Measurements from ENCODE around the gene EHBP1.

The EHBP1 gene

DNA sequence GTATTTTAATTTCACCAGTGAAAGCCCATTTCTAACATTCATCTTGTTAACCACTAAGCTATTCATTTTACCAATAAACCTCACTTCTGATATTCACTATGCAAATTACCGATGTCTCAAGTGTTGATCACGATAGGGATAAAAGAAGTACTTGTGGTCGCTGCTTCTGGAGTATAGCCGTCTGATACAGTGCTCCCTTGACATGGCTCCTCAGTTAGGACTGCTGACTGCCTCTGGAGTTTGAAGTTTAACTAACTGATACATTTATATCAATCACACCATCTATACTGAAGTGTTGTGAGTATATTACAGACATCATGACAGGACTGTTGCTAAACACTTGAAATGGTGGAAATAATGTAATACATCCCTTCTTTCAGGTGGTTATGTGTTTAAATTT, 95.6 kb downstream of the EHBP1 start:
- H3K36me3 ChIP-seq (ENCODE audit: control insufficient read depth, insufficient read depth, low read length) = no peaks in the 10 kb centered on the region
- H3K27ac ChIP-seq (ENCODE audit: low read depth, low read length) = no peak overlapping the region

GRCh38 chr2:62801814-62802523, 96.5 kb downstream of the EHBP1 start:
- Histone ChIP-seq H3K4me1 (ENCODE audit: control insufficient read depth, insufficient read depth, low read length) (no peaks in the 10 kb centered on the region), H3K9me3 (ENCODE audit: control insufficient read depth, insufficient read depth, low read depth, low read length) (no peaks in the 10 kb centered on the region), H3K27me3 (ENCODE audit: control insufficient read depth, insufficient read depth, low read length) (no peaks in the 10 kb centered on the region), H3K27ac (ENCODE audit: low read depth, low read length) (no peak overlapping the region), H3K9ac (ENCODE audit: low read length) (no peak overlapping the region), H3K36me3 (ENCODE audit: control insufficient read depth, insufficient read depth, low read length) (no peaks in the 10 kb centered on the region), H3K4me3 (ENCODE audit: low read depth, low read length) (no peak overlapping the region)

More for the DNA sequence above, 95.6 kb downstream of the EHBP1 start:
- Histone ChIP-seq H3K4me3 (ENCODE audit: low read depth, low read length) (no peak overlapping the region), H3K4me1 (ENCODE audit: control insufficient read depth, insufficient read depth, low read length) (no peaks in the 10 kb centered on the region), H3K9me3 (ENCODE audit: control insufficient read depth, insufficient read depth, low read depth, low read length) (no peaks in the 10 kb centered on the region), H3K9ac (ENCODE audit: low read length) (no peak overlapping the region), H3K27me3 (ENCODE audit: control insufficient read depth, insufficient read depth, low read length) (no peaks in the 10 kb centered on the region)

- no peaks in the 10 kb centered on the region for H3K4me1 ChIP-seq (ENCODE audit: control insufficient read depth, insufficient read depth, low read length)
- H3K9ac ChIP-seq (ENCODE audit: low read length) = no peak overlapping the region
- H3K36me3 ChIP-seq (ENCODE audit: control insufficient read depth, insufficient read depth, low read length) = no peaks in the 10 kb centered on the region
- no peak overlapping the region for H3K27ac ChIP-seq (ENCODE audit: low read depth, low read length)
- H3K27me3 ChIP-seq (ENCODE audit: control insufficient read depth, insufficient read depth, low read length) = no peaks in the 10 kb centered on the region
- no peak overlapping the region for H3K4me3 ChIP-seq (ENCODE audit: low read depth, low read length)
- H3K9me3 ChIP-seq (ENCODE audit: control insufficient read depth, insufficient read depth, low read depth, low read length) = no peaks in the 10 kb centered on the region
Measured at GRCh38 chr2:62803961-62804360, 98.4 kb downstream of the EHBP1 start.

- Histone ChIP-seq H3K36me3 (ENCODE audit: control insufficient read depth, insufficient read depth, low read length) (no peaks in the 10 kb centered on the region), H3K27me3 (ENCODE audit: control insufficient read depth, insufficient read depth, low read length) (no peaks in the 10 kb centered on the region), H3K27ac (ENCODE audit: low read depth, low read length) (no peak overlapping the region), H3K4me3 (ENCODE audit: low read depth, low read length) (no peak overlapping the region), H3K9ac (ENCODE audit: low read length) (no peak overlapping the region), H3K9me3 (ENCODE audit: control insufficient read depth, insufficient read depth, low read depth, low read length) (no peaks in the 10 kb centered on the region), H3K4me1 (ENCODE audit: control insufficient read depth, insufficient read depth, low read length) (no peaks in the 10 kb centered on the region)
Measured at GRCh38 chr2:62806231-62806630, 100.7 kb downstream of the EHBP1 start.

DNA sequence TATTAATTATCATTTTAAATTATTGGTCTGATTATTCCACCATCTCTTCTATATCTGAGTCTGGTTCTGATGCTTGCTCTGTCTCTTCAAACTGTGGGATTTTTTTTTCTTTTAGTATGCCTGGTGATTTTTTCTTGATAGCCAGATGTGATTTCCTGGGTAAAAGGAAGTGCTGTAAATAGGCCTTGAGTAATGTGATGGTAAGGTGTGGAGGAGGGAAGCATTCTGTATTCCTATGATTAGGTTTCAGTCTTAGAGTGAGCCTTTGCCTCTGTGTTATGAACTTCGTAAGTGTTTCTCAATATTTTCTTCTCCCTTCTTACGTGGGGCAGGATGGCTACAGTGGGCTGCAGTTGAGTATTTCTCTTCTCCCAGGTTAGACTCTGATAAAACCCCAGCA, 103.0 kb downstream of the EHBP1 start:
- H3K4me3 ChIP-seq (ENCODE audit: low read depth, low read length) = no peak overlapping the region
- no peaks in the 10 kb centered on the region for H3K36me3 ChIP-seq (ENCODE audit: control insufficient read depth, insufficient read depth, low read length)
- H3K9ac ChIP-seq (ENCODE audit: low read length) = no peak overlapping the region
- no peak overlapping the region for H3K27ac ChIP-seq (ENCODE audit: low read depth, low read length)
- no peaks in the 10 kb centered on the region for H3K9me3 ChIP-seq (ENCODE audit: control insufficient read depth, insufficient read depth, low read depth, low read length)
- no peaks in the 10 kb centered on the region for H3K4me1 ChIP-seq (ENCODE audit: control insufficient read depth, insufficient read depth, low read length)
- H3K27me3 ChIP-seq (ENCODE audit: control insufficient read depth, insufficient read depth, low read length) = no peaks in the 10 kb centered on the region

- Histone ChIP-seq H3K36me3 (ENCODE audit: control insufficient read depth, insufficient read depth, low read length) (no peaks in the 10 kb centered on the region), H3K9me3 (ENCODE audit: control insufficient read depth, insufficient read depth, low read depth, low read length) (no peaks in the 10 kb centered on the region), H3K27me3 (ENCODE audit: control insufficient read depth, insufficient read depth, low read length) (no peaks in the 10 kb centered on the region), H3K4me3 (ENCODE audit: low read depth, low read length) (no peak overlapping the region), H3K9ac (ENCODE audit: low read length) (no peak overlapping the region), H3K4me1 (ENCODE audit: control insufficient read depth, insufficient read depth, low read length) (no peaks in the 10 kb centered on the region), H3K27ac (ENCODE audit: low read depth, low read length) (no peak overlapping the region)
Measured at GRCh38 chr2:62811086-62811485, 105.6 kb downstream of the EHBP1 start.

DNA sequence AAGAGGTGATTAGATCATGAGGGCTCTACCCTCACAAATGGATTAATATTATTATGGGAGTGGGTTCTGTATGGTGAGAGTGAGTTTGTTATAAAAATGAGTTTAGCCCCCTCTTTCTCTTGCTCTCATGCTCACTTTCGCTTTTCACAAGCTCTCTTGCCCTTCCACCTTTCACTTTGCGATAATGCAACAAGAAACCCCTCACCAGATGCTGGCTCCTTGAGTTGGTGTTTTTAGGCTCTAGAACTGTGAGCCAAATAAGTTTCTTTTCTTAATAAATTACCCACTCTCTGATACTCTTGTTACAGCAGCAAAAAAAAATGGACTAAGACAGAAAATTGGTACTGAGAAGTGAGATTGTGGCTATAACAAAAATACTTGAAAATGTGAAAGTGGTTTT, 106.5 kb downstream of the EHBP1 start:
- no peak overlapping the region for H3K9ac ChIP-seq (ENCODE audit: low read length)
- no peaks in the 10 kb centered on the region for H3K9me3 ChIP-seq (ENCODE audit: control insufficient read depth, insufficient read depth, low read depth, low read length)

DNA sequence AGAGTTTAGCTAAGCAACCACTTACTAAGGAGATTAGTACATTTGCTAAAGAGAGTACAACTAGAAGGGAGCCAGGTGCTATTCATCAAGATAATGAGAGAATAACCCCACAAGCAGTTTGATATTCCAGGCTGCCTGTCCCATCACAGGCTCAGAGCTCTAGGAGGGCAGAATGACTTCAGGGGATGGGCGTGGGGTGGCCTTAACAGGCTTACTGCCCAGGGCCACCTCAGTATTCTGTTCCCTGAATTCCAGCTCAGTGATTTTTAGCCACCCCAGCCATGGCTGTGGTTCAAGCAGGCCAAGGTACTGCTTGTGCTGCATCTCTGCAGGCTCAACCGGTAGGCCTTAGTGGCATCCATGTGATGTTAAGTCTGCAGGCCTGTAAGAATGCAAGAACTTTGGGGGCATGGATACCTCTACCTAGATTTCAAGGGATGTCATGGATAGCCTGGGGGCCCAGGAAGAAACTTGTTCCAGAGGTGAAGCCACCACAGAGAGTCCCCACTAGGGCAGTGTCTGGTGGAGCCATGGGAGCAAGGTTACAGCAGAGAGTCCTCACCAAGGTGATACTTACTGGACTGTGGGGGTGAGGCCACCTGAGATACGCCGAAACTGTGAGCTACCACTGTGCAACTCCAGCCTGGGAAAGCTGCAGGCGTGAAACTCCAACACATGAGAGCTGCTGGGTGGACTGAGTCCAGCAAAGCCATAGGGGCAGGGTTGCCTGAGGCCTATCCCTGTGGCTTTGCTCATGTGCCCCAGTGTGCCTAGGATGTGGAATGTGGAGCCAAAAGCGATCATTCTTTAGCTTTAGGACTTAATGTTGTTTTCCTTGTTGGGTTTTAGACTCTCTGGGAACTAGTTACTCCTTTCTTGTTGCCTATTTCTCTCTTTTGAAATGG, 107.7 kb downstream of the EHBP1 start:
- Histone ChIP-seq H3K4me3 (ENCODE audit: low read depth, low read length) (no peak overlapping the region), H3K4me1 (ENCODE audit: control insufficient read depth, insufficient read depth, low read length) (no peaks in the 10 kb centered on the region), H3K27me3 (ENCODE audit: control insufficient read depth, insufficient read depth, low read length) (no peaks in the 10 kb centered on the region), H3K36me3 (ENCODE audit: control insufficient read depth, insufficient read depth, low read length) (no peaks in the 10 kb centered on the region), H3K9me3 (ENCODE audit: control insufficient read depth, insufficient read depth, low read depth, low read length) (no peaks in the 10 kb centered on the region), H3K27ac (ENCODE audit: low read depth, low read length) (no peak overlapping the region), H3K9ac (ENCODE audit: low read length) (no peak overlapping the region)

More for the DNA sequence above, 106.5 kb downstream of the EHBP1 start:
- H3K4me1 ChIP-seq (ENCODE audit: control insufficient read depth, insufficient read depth, low read length) = no peaks in the 10 kb centered on the region
- H3K36me3 ChIP-seq (ENCODE audit: control insufficient read depth, insufficient read depth, low read length) = no peaks in the 10 kb centered on the region
- no peaks in the 10 kb centered on the region for H3K27me3 ChIP-seq (ENCODE audit: control insufficient read depth, insufficient read depth, low read length)
- no peak overlapping the region for H3K27ac ChIP-seq (ENCODE audit: low read depth, low read length)
- H3K4me3 ChIP-seq (ENCODE audit: low read depth, low read length) = no peak overlapping the region

DNA sequence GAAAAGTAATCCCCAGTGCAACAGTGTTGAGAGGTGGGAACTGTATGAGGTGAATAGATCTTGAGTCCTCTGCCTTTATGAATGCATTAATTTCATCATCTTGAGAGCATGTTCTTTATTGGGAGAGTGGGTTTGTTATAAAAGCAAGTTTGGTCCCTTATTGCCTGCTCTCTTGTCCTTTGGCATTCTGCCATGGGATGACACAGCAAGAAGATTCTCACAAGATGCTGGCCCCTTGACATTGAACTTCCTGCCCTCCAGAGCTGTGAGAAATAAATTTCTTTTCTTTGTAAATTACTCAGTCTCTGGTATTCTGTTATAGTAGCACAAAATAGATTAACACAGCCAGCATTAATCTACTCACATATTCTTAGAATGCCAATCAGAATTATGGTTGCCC, 108.6 kb downstream of the EHBP1 start:
- H3K27ac ChIP-seq (ENCODE audit: low read depth, low read length) = no peak overlapping the region
- H3K4me1 ChIP-seq (ENCODE audit: control insufficient read depth, insufficient read depth, low read length) = no peaks in the 10 kb centered on the region
- no peak overlapping the region for H3K4me3 ChIP-seq (ENCODE audit: low read depth, low read length)
- H3K9ac ChIP-seq (ENCODE audit: low read length) = no peak overlapping the region
- no peaks in the 10 kb centered on the region for H3K27me3 ChIP-seq (ENCODE audit: control insufficient read depth, insufficient read depth, low read length)
- no peaks in the 10 kb centered on the region for H3K36me3 ChIP-seq (ENCODE audit: control insufficient read depth, insufficient read depth, low read length)
- H3K9me3 ChIP-seq (ENCODE audit: control insufficient read depth, insufficient read depth, low read depth, low read length) = no peaks in the 10 kb centered on the region

- Histone ChIP-seq H3K4me1 (ENCODE audit: control insufficient read depth, insufficient read depth, low read length) (no peaks in the 10 kb centered on the region), H3K27ac (ENCODE audit: low read depth, low read length) (no peak overlapping the region)
Measured at GRCh38 chr2:62817348-62817747, 111.8 kb downstream of the EHBP1 start.

GRCh38 chr2:62817995-62818713, 112.6 kb downstream of the EHBP1 start:
- no peaks in the 10 kb centered on the region for H3K27me3 ChIP-seq (ENCODE audit: control insufficient read depth, insufficient read depth, low read length)
- no peaks in the 10 kb centered on the region for H3K36me3 ChIP-seq (ENCODE audit: control insufficient read depth, insufficient read depth, low read length)
- no peaks in the 10 kb centered on the region for H3K4me1 ChIP-seq (ENCODE audit: control insufficient read depth, insufficient read depth, low read length)

More at GRCh38 chr2:62817348-62817747, 111.8 kb downstream of the EHBP1 start:
- no peaks in the 10 kb centered on the region for H3K9me3 ChIP-seq (ENCODE audit: control insufficient read depth, insufficient read depth, low read depth, low read length)
- H3K4me3 ChIP-seq (ENCODE audit: low read depth, low read length) = no peak overlapping the region
- H3K36me3 ChIP-seq (ENCODE audit: control insufficient read depth, insufficient read depth, low read length) = no peaks in the 10 kb centered on the region
- H3K9ac ChIP-seq (ENCODE audit: low read length) = no peak overlapping the region
- H3K27me3 ChIP-seq (ENCODE audit: control insufficient read depth, insufficient read depth, low read length) = no peaks in the 10 kb centered on the region

More at GRCh38 chr2:62817995-62818713, 112.6 kb downstream of the EHBP1 start:
- Histone ChIP-seq H3K27ac (ENCODE audit: low read depth, low read length) (no peak overlapping the region), H3K9ac (ENCODE audit: low read length) (no peak overlapping the region), H3K9me3 (ENCODE audit: control insufficient read depth, insufficient read depth, low read depth, low read length) (no peaks in the 10 kb centered on the region), H3K4me3 (ENCODE audit: low read depth, low read length) (no peak overlapping the region)
